Transverse colon (tissue), 4 donors: ENCODE data around the gene DMXL2. TPM values are rescaled to one million over a fixed set of nuclear protein-coding genes. Genes with fewer than 3 reads are reported as not detected.
"Not testable (repeated sequence)": the region's sequence is repeated elsewhere in the genome, so short reads cannot be mapped to it uniquely, and the experiment has no call there.

Source experiments
- DNase-seq: peaks from one replicate; pipeline ENCODE4 v3.0.0-alpha.2; 2019
- H3K27ac ChIP-seq, 4 donors: fragments of 200-600 bp; sonication (generic); 2 replicates each; pipeline ENCODE4 v1.5.1; 2016 to 2018; ENCODE audit warnings: inconsistent platforms in 4 of 4
- H3K27me3 ChIP-seq: fragments of 200-600 bp; sonication (generic); 2 replicates; pipeline ENCODE4 v1.5.1; 2017; ENCODE audit warnings: inconsistent platforms
- H3K36me3 ChIP-seq, 4 donors: fragments of 200-600 bp; sonication (generic); 2 replicates each; pipeline ENCODE4 v1.5.1; 2017 to 2019; ENCODE audit warnings: inconsistent platforms in 4 of 4
- H3K4me1 ChIP-seq, 4 donors: fragments of 200-600 bp; sonication (generic); 2 replicates each; pipeline ENCODE4 v1.5.1; 2017 to 2020; ENCODE audit warnings: inconsistent platforms in 4 of 4
- H3K4me3 ChIP-seq, 4 donors: fragments of 200-600 bp; sonication (generic); 1 replicate in 1 of 4; 2 replicates in 3 of 4; pipeline versions ENCODE4 v1.5.1 to v1.6.1; 2017 to 2019; ENCODE audit warnings: inconsistent platforms in 4 of 4
- H3K9me3 ChIP-seq, 2 donors: fragments of 200-600 bp; sonication (generic); 2 replicates each; pipeline ENCODE4 v1.5.1; 2017 to 2019; ENCODE audit warnings: inconsistent platforms in 2 of 2
- EP300 ChIP-seq: sonication (generic); formaldehyde crosslinking; IDR thresholded peaks from one replicate; pipeline ENCODE4 v1.6.1; 2017; ENCODE audit warnings: antibody characterized with exemption, low read depth
- POLR2A ChIP-seq: fragments of 450-650 bp; IDR thresholded peaks from one replicate; pipeline ENCODE4 v1.6.1; 2016; ENCODE audit warnings: antibody characterized with exemption, mild to moderate bottlenecking, moderate library complexity
- POLR2AphosphoS5 ChIP-seq, 3 donors: sonication (generic); formaldehyde crosslinking; IDR thresholded peaks; one replicate each; pipeline ENCODE4 v1.6.1; 2016; ENCODE audit warnings: antibody characterized with exemption in 3 of 3
- WGBS, 2 donors: methylation state at CpG; one replicate each; pipeline ENCODE4 v1.1.5; 2018; ENCODE audit warnings: low coverage in 1 of 2; 5-methylcytosine and 5-hydroxymethylcytosine counted together
- in situ Hi-C, 4 donors: fragments of 200-750 bp; cut with MboI; loops; one replicate each; pipeline versions ENCODE4 v1.15.0 to v1.15.1; 2017; ENCODE audit warnings: low sequenced_read_pairs in 3 of 4, low pct_ligation_motif_present in 1 of 4, low pct_unique_long_range_greater_than_20kb in 1 of 4
- intact Hi-C: fragments of 100-400 bp; cut with DNase I; formaldehyde crosslinking; loops from one replicate; pipeline ENCODE4 v1.15.1; 2023; ENCODE audit warnings: low total_unique reads
- total RNA-seq, 4 donors: library from RNA; depleted of rRNA; stranded (reverse); fragments of >200 nt; gene quantifications; one replicate each; pipeline ENCODE4 v1.1.0, GENCODE V29; 2016
- TF ChIP-seq, protein P1 (sequence below), 5 experiments: fragments of 200-600 bp in 3 of 5; fragments of 450-650 bp in 2 of 5; sonication (generic) in 3 of 5; IDR thresholded peaks; 1 replicate in 2 of 5; 2 replicates in 3 of 5; pipeline ENCODE4 v1.5.1; 2016 to 2017; ENCODE audit warnings: antibody characterized with exemption in 5 of 5, inconsistent platforms in 3 of 5, mild to moderate bottlenecking in 2 of 5, moderate library complexity in 1 of 5

Gene DMXL2
- total RNA-seq, 4 donors from 2014 or later = 35.8 to 75.9 (median 56.0) TPM

DNA sequence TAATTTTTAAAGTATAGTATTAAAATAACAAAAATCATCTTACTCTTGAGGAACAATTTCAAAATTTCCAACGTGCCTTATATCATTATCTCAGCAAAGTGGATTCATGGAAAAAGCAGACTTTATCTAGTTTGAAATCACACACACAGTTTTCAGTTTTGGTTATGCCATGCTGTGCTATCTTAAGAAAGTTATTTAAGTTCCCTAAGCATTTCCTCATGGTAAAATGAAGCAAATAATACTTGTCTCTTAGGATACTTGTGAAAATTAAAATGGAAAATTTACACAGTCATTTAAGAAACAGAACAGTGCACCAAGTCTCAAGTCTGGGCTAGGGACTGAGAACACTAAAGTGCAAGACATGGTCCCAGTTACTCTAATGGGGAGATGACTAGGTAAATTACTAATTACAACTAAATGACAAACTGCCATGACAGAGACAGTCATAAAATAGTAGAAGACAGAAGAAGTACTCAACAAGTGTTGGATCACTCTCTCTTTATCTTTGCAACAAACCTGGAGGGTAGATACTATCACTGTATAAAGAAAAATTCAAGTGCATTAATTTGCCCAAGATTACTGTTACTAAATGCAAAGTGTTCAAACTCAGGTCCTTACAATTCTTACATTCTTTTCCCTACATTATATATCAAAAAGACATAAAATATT lies 44.8 kb downstream of the DMXL2 start:
- Histone ChIP-seq H3K4me1 (peaks cover 4 to 24% (median 7%) of the 10 kb centered on the region in 4 donors), H3K36me3 (no peaks in the 10 kb centered on the region), H3K27me3 (no peaks in the 10 kb centered on the region), H3K4me3 (no peak overlapping the region), H3K27ac (peak overlapping the region; percentile 46 to 62 (median 52)), H3K9me3 (no peaks in the 10 kb centered on the region)
- TF ChIP-seq, protein P1, sequence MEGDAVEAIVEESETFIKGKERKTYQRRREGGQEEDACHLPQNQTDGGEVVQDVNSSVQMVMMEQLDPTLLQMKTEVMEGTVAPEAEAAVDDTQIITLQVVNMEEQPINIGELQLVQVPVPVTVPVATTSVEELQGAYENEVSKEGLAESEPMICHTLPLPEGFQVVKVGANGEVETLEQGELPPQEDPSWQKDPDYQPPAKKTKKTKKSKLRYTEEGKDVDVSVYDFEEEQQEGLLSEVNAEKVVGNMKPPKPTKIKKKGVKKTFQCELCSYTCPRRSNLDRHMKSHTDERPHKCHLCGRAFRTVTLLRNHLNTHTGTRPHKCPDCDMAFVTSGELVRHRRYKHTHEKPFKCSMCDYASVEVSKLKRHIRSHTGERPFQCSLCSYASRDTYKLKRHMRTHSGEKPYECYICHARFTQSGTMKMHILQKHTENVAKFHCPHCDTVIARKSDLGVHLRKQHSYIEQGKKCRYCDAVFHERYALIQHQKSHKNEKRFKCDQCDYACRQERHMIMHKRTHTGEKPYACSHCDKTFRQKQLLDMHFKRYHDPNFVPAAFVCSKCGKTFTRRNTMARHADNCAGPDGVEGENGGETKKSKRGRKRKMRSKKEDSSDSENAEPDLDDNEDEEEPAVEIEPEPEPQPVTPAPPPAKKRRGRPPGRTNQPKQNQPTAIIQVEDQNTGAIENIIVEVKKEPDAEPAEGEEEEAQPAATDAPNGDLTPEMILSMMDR (IDR thresholded peaks at IDR 0.05) = no peak
- TF ChIP-seq EP300 (no peak), POLR2AphosphoS5 (IDR thresholded peaks at IDR 0.05) (no peak), POLR2A (no peak)
- DNase-seq = no peak
- intact Hi-C loops (no loop called here), in situ Hi-C loops (no loop called here)
- 65 to 82% methylated on average over 1 of the region's 1 CpG for WGBS, 2 donors

DNA sequence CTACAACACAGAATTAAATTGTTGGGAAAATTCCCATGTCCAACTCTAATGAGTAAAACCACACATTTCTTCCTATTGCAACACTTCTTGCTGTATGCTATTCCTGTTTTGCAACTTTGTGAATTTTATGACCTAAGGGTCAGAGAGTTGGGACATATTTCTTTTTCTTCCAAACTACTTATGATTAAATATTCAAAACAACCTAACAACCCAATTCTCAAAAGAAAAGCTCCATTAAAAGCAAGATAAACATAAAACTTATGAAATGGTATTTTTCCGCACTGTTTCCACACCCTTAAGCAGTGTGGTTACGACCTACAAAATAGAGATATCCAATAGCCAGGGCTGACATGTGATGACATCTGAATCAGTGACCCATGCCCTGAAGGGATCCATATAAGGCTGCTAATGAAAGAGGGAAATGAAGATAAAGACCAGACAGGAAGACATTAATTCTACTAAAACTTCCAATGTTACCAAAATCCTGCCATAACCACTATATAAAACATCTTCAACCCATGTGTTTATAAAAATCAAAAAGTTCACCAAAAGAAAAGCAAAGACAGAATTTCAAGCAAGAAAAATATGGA lies 45.6 kb downstream of the DMXL2 start:
- H3K27me3 ChIP-seq = no peaks in the 10 kb centered on the region
- TF ChIP-seq POLR2AphosphoS5 (IDR thresholded peaks at IDR 0.05) (peak in 2 of 3 donors; percentile 50 to 54), POLR2A (no peak)
- no peak overlapping the region for H3K4me3 ChIP-seq
- no peak for DNase-seq
- H3K4me1 ChIP-seq = peaks cover 4 to 24% (median 7%) of the 10 kb centered on the region in 4 donors
- WGBS, 2 donors = 73 to 75% methylated on average over 2 of the region's 2 CpGs
- no peaks in the 10 kb centered on the region for H3K9me3 ChIP-seq
- H3K36me3 ChIP-seq = no peaks in the 10 kb centered on the region
- intact Hi-C loops = no loop called here
- H3K27ac ChIP-seq = peak overlapping the region; percentile 47 to 62 (median 54)
- in situ Hi-C loops = no loop called here

DNA sequence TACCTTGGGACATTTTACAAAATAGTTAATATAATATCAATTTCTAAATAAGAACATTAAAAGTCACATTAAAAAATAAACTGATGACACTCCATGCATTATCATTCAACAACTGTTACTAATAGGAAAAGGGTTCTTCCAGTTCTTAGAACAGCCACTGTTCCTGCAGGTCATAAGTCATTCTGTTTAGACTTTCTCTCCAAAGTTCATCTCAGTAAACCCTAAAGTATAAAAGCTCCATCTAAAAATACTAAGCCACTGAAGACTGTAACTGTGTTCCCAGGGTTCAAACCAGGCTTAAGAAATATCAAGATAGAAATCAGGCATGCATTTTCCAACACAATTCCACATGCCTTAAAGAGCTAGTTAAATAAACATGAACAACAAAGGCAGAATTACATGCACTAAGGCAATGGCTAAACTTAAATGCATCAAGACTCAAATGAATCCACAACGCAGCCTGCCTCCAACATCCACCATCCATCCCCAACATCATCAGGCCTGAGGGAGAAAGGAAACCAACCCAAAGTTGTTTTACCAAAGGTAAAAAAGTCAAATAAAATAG lies 46.2 kb downstream of the DMXL2 start:
- Histone ChIP-seq H3K9me3 (no peaks in the 10 kb centered on the region), H3K4me3 (no peak overlapping the region), H3K27ac (peak overlapping the region; percentile 47 to 62 (median 48)), H3K36me3 (no peaks in the 10 kb centered on the region), H3K27me3 (no peaks in the 10 kb centered on the region), H3K4me1 (peaks cover 4 to 24% (median 7%) of the 10 kb centered on the region in 4 donors)
- DNase-seq = no peak
- intact Hi-C loops = no loop called here
- WGBS, 2 donors = 89 to 100% methylated on average over 1 of the region's 1 CpG
- in situ Hi-C loops = no loop called here
- TF ChIP-seq, protein P1 (IDR thresholded peaks at IDR 0.05) = no peak
- TF ChIP-seq POLR2A (no peak), EP300 (no peak), POLR2AphosphoS5 (IDR thresholded peaks at IDR 0.05) (no peak)

DNA sequence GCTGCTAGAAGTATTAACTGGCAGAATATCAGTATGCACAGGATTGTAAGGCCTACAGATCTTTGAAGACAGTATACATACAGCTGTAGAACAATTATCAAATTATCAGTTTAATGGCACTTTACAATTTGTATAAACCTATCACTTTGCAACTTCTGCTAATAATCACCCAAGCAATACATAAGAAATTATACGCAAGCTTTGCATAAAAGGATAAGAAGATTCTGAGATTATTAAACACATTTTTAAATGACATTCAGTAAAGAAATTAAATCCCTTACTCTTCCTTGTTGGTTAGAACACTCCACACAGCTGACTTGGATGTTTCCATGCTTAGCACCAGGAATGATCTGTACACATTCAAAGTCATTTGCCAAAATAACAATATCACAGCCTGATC lies 46.8 kb downstream of the DMXL2 start:
- no peak overlapping the region for H3K4me3 ChIP-seq
- peaks cover 4 to 24% (median 7%) of the 10 kb centered on the region in 4 donors for H3K4me1 ChIP-seq
- H3K27ac ChIP-seq = no peak overlapping the region
- H3K36me3 ChIP-seq = no peaks in the 10 kb centered on the region
- H3K9me3 ChIP-seq = no peaks in the 10 kb centered on the region
- in situ Hi-C loops = no loop called here
- TF ChIP-seq, protein P1 (IDR thresholded peaks at IDR 0.05) = no peak
- no peak for TF ChIP-seq EP300
- TF ChIP-seq POLR2A = no peak
- no peak for TF ChIP-seq POLR2AphosphoS5 (IDR thresholded peaks at IDR 0.05)
- intact Hi-C loops = no loop called here
- DNase-seq = no peak
- H3K27me3 ChIP-seq = no peaks in the 10 kb centered on the region
- WGBS, 2 donors = 93 to 97% methylated on average over 1 of the region's 1 CpG

DNA sequence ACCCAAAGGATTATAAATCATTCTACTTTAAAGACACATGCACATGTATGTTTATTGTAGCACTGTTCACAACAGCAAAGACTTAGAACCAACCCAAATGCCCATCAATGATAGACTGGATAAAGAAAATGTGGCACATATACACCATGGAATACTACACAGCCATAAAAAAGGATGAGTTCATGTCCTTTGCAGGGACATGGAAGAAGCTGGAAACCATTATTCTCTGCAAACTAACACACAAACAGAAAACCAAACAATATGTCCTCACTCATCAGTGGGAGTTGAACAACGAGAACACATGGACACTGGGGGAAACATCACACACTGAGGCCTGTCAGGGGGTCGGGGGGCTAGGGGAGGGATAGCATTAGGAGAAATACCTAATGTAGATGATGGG lies 49.2 kb downstream of the DMXL2 start:
- H3K27me3 ChIP-seq, H3K27ac ChIP-seq, DNase-seq, H3K4me3 ChIP-seq, H3K9me3 ChIP-seq, in situ Hi-C loops, intact Hi-C loops, H3K36me3 ChIP-seq: not testable (repeated sequence)
- H3K4me1 ChIP-seq = peaks cover 4 to 23% (median 7%) of the 10 kb centered on the region in 4 donors
- 84 to 90% methylated on average over 2 of the region's 2 CpGs for WGBS, 2 donors

DNA sequence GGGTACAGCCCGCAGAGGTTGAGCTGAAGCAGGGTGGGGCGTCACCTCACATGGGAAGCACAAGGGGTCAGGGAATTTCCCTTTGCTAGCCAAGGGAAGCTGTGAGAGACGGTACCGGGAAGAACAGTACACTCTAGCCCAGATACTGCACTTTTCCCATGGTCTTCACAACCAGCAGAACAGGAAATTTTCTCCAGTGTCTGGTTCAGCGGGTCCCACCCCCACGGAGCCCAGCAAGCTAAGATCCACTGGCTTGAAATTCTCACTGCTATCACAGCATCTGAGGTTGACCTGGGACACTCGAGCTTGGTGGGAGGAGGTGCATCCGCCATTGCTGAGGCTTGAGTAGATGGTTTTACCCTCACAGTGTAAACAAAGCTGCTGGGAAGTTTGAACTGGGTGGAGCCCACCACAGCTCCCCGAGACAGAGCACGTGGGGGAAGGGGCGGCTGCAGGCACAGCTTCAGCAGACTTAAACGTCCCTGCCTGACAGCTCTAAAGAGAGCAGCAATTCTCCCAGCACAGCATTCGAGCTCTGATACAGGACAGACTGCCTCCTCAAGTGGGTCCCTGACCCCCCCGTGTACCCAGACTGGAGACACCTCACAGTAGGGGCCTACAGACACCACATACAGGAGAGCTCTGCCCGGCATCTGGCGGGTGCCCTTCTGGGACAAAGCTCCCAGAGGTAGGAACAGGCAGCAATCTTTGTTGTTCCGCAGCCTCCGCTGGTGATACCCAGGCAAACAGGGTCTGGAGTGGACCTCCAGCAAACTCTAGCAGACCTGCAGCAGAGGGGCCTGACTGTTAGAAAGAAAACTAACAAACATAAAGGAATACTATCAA lies 53.4 kb downstream of the DMXL2 start:
- DNase-seq, H3K36me3 ChIP-seq, H3K27ac ChIP-seq, intact Hi-C loops, H3K9me3 ChIP-seq, H3K4me1 ChIP-seq, H3K4me3 ChIP-seq, H3K27me3 ChIP-seq, in situ Hi-C loops: not testable (repeated sequence)
- 77 to 80% methylated on average over 1 to 16 of the region's 18 CpGs for WGBS, 2 donors
